Natural killer cell treated with Interleukin-12 subunit alpha and Interleukin-12 subunit beta and Interleukin-15 and Interleukin-18, amount 100 ng/mL, for 72 hours (primary cell): ENCODE measurements around the gene GPS2. TPM values are rescaled to one million over a fixed set of nuclear protein-coding genes. Genes with fewer than 3 reads are reported as not detected.

ENCODE experiments used
- ATAC-seq, 2 donors: fragments of 150-1000 bp; cut with Tn5 transposase in 1 of 2; sonication (Bioruptor Pico), chemical (Tn5 transposase) in 1 of 2; 2 replicates each; pipeline ENCODE4 v1.10.0; 2021
- DNase-seq: peaks from one replicate; pipeline ENCODE4 v3.0.0; 2022; ENCODE audit warnings: low spot score
- H3K27ac Mint-ChIP-seq, 2 donors: 1 replicate in 1 of 2; 2 replicates in 1 of 2; pipeline ENCODE4 v1.8.0; 2022; ENCODE audit warnings: mixed read lengths in 2 of 2, mild to moderate bottlenecking in 1 of 2, moderate library complexity in 1 of 2
- H3K27me3 Mint-ChIP-seq, 2 donors: 1 replicate in 1 of 2; 2 replicates in 1 of 2; pipeline ENCODE4 v1.8.0; 2022; ENCODE audit warnings: mixed read lengths in 2 of 2
- H3K36me3 Mint-ChIP-seq: one replicate; pipeline ENCODE4 v1.8.0; 2022; ENCODE audit warnings: mixed read lengths
- H3K4me1 Mint-ChIP-seq, 2 donors: 1 replicate in 1 of 2; 2 replicates in 1 of 2; pipeline ENCODE4 v1.8.0; 2022; ENCODE audit warnings: low read depth in 2 of 2, mixed read lengths in 2 of 2, mild to moderate bottlenecking in 1 of 2
- H3K4me3 Mint-ChIP-seq: one replicate; pipeline ENCODE4 v1.8.0; 2022; ENCODE audit warnings: mixed read lengths
- H3K9me3 Mint-ChIP-seq: 2 replicates; pipeline ENCODE4 v1.8.0; 2022; ENCODE audit warnings: mixed read lengths
- total RNA-seq, 2 donors: library from RNA; stranded (reverse); gene quantifications; one replicate each; pipeline ENCODE4 v1.2.3, GENCODE V29; 2022

GPS2 gene
- total RNA-seq, 2 donors from 2014 or later: 58.1 to 87.0 TPM

GRCh38 chr17:7285679-7286078 is 29.5 kb downstream of the GPS2 start:
- no peaks in the 10 kb centered on the region for H3K9me3 Mint-ChIP-seq
- H3K36me3 Mint-ChIP-seq: no peaks in the 10 kb centered on the region
- peaks cover 13 to 19% of the 10 kb centered on the region in 2 donors for H3K4me1 Mint-ChIP-seq
- no peak overlapping the region for H3K4me3 Mint-ChIP-seq
- ATAC-seq (no peak), DNase-seq (no peak)
- H3K27ac Mint-ChIP-seq: no peak overlapping the region
- peaks cover 14 to 25% of the 10 kb centered on the region in 2 donors for H3K27me3 Mint-ChIP-seq

GRCh38 chr17:7284911-7285310 is 30.2 kb downstream of the GPS2 start:
- Mint-ChIP-seq H3K9me3 (no peaks in the 10 kb centered on the region), H3K27ac (no peak overlapping the region), H3K36me3 (no peaks in the 10 kb centered on the region), H3K27me3 (peaks cover 14 to 23% of the 10 kb centered on the region in 2 donors), H3K4me1 (peaks cover 21 to 25% of the 10 kb centered on the region in 2 donors), H3K4me3 (no peak overlapping the region)
- no peak for DNase-seq
- ATAC-seq: no peak

GRCh38 chr17:7283471-7284216 is 31.5 kb downstream of the GPS2 start:
- Mint-ChIP-seq H3K4me1 (peaks cover 21 to 26% of the 10 kb centered on the region in 2 donors), H3K27me3 (peaks cover 13 to 22% of the 10 kb centered on the region in 2 donors), H3K36me3 (no peaks in the 10 kb centered on the region), H3K4me3 (no peak overlapping the region), H3K9me3 (no peaks in the 10 kb centered on the region), H3K27ac (peak overlapping the region in 1 of 2 donors; percentile 47)
- DNase-seq (no peak), ATAC-seq (no peak)

- peaks cover 7 to 16% of the 10 kb centered on the region in 2 donors for H3K27me3 Mint-ChIP-seq
- H3K36me3 Mint-ChIP-seq: no peaks in the 10 kb centered on the region
- H3K9me3 Mint-ChIP-seq: no peaks in the 10 kb centered on the region
- H3K4me1 Mint-ChIP-seq: peaks cover 21 to 26% of the 10 kb centered on the region in 2 donors
- H3K27ac Mint-ChIP-seq: no peak overlapping the region
- no peak for ATAC-seq
- no peak for DNase-seq
- H3K4me3 Mint-ChIP-seq: peak overlapping the region; percentile 34
Measured at GRCh38 chr17:7282752-7283321, 32.3 kb downstream of the GPS2 start.

GRCh38 chr17:7281953-7282751 is 33.0 kb downstream of the GPS2 start:
- Mint-ChIP-seq H3K27me3 (peaks cover 7 to 13% of the 10 kb centered on the region in 2 donors), H3K4me3 (peak overlapping the region; percentile 78), H3K9me3 (no peaks in the 10 kb centered on the region), H3K36me3 (no peaks in the 10 kb centered on the region), H3K4me1 (peaks cover 21 to 26% of the 10 kb centered on the region in 2 donors), H3K27ac (no peak overlapping the region)
- DNase-seq (no peak), ATAC-seq (no peak)

- Mint-ChIP-seq H3K9me3 (no peaks in the 10 kb centered on the region), H3K27me3 (peaks cover 7 to 12% of the 10 kb centered on the region in 2 donors), H3K27ac (no peak within 1 kb of the TSS), H3K4me3 (peak within 1 kb of the TSS; percentile 78), H3K36me3 (no peaks in the 10 kb centered on the region), H3K4me1 (peaks cover 21 to 26% of the 10 kb centered on the region in 2 donors)
- peak; percentile 90 to 93 for ATAC-seq
- DNase-seq: peak; percentile 90
Measured at GRCh38 chr17:7281074-7281952, 33.8 kb downstream of the GPS2 start, which contains the start of gene SLC2A4. Gene SLC2A4, plus strand, starts transcription at chr17:7281718. Its CDS starts 217 bp downstream, at chr17:7281935.

- Mint-ChIP-seq H3K9me3 (no peaks in the 10 kb centered on the region), H3K4me3 (peak overlapping the region; percentile 78), H3K27ac (peak overlapping the region in 1 of 2 donors; percentile 2), H3K4me1 (peaks cover 21 to 26% of the 10 kb centered on the region in 2 donors), H3K36me3 (no peaks in the 10 kb centered on the region), H3K27me3 (peaks cover 7 to 10% of the 10 kb centered on the region in 2 donors)
- peak; percentile 87 for DNase-seq
- ATAC-seq: peak; percentile 85 to 86
Measured at GRCh38 chr17:7280519-7281073, 34.6 kb downstream of the GPS2 start.

GRCh38 chr17:7279448-7279847 is 35.7 kb downstream of the GPS2 start:
- H3K9me3 Mint-ChIP-seq: no peaks in the 10 kb centered on the region
- no peak overlapping the region for H3K27ac Mint-ChIP-seq
- H3K4me1 Mint-ChIP-seq: peaks cover 21 to 26% of the 10 kb centered on the region in 2 donors
- ATAC-seq (no peak), DNase-seq (no peak)
- H3K27me3 Mint-ChIP-seq: peaks cover 7 to 10% of the 10 kb centered on the region in 2 donors
- H3K4me3 Mint-ChIP-seq: no peak overlapping the region
- H3K36me3 Mint-ChIP-seq: no peaks in the 10 kb centered on the region

- H3K4me3 Mint-ChIP-seq: no peak overlapping the region
- no peak for ATAC-seq
- H3K9me3 Mint-ChIP-seq: no peaks in the 10 kb centered on the region
- no peak overlapping the region for H3K27ac Mint-ChIP-seq
- peaks cover 15 to 17% of the 10 kb centered on the region in 2 donors for H3K4me1 Mint-ChIP-seq
- peaks cover 20 to 25% of the 10 kb centered on the region in 2 donors for H3K27me3 Mint-ChIP-seq
- no peak for DNase-seq
- H3K36me3 Mint-ChIP-seq: no peaks in the 10 kb centered on the region
Measured at GRCh38 chr17:7266784-7267183, 48.4 kb downstream of the GPS2 start.

- DNase-seq (no peak), ATAC-seq (no peak)
- Mint-ChIP-seq H3K9me3 (no peaks in the 10 kb centered on the region), H3K27me3 (peaks cover 20 to 25% of the 10 kb centered on the region in 2 donors), H3K4me1 (peaks cover 17 to 24% of the 10 kb centered on the region in 2 donors), H3K4me3 (peak overlapping the region; percentile 67), H3K27ac (peak overlapping the region in 1 of 2 donors; percentile 49), H3K36me3 (no peaks in the 10 kb centered on the region)
Measured at GRCh38 chr17:7263801-7264078, 51.4 kb downstream of the GPS2 start.

- Mint-ChIP-seq H3K4me1 (peaks cover 17 to 24% of the 10 kb centered on the region in 2 donors), H3K27me3 (peaks cover 20 to 25% of the 10 kb centered on the region in 2 donors), H3K4me3 (peak overlapping the region; percentile 67), H3K9me3 (no peaks in the 10 kb centered on the region), H3K27ac (peak overlapping the region in 1 of 2 donors; percentile 49), H3K36me3 (no peaks in the 10 kb centered on the region)
- ATAC-seq (peak in 1 of 2 donors; percentile 11), DNase-seq (no peak)
Measured at GRCh38 chr17:7262935-7263800, 52.0 kb downstream of the GPS2 start.
